ENCODE results near the gene DOCK9. TPM values are rescaled to one million over a fixed set of nuclear protein-coding genes. Genes with fewer than 3 reads are reported as not detected.
"Not testable (repeated sequence)": the region's sequence is repeated elsewhere in the genome, so short reads cannot be mapped to it uniquely, and the experiment has no call there.

Gene DOCK9
- total and polyA plus RNA-seq, 9 of the 15 experiments (the other 6 are each of a cell fraction or from before 2014, with no cell fraction given) = 3.5 to 25.3 (median 16.7) TPM

DNA sequence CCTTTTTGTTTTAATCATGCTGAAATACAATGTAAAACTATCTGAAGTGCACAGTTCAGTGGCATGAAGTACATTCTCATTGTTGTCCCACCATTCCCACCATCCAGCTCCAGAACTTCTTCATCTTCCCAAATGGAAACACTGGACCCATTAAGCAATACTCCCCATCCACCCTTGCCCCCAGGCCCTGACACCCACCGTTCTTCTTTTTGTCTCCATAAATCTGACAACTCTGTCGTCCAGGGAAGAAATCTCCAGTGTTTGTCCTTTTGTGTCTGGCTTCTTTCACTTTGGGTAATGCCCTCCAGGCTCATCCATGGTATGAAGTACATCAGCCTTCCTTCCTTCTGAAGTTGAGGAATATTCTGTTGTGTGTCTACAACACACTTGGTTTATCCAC, 222.7 kb downstream of the DOCK9 start:
- CTCF ChIA-PET (ENCODE audit: low intra/inter-chr PET ratio) = no interaction called here
- H3K36me3 ChIP-seq (ENCODE audit: control insufficient read depth, insufficient read depth, low read length) = no peaks in the 10 kb centered on the region
- H3K27me3 ChIP-seq (ENCODE audit: control insufficient read depth in 2 of 2, insufficient read depth in 2 of 2, low read length in 2 of 2) = peaks cover 4 to 40% of the 10 kb centered on the region in 2 experiments; a peak in 4 of 5 replicates
- DNase-seq (ENCODE audit: extremely low read depth in 1 of 4, low spot score in 3 of 4) = no peak
- no peaks in the 10 kb centered on the region for H3K9me1 ChIP-seq (ENCODE audit: control insufficient read depth, insufficient read depth, low read length)
- no peak overlapping the region for H3K9ac ChIP-seq (ENCODE audit: insufficient read depth in 1 of 2, low read depth in 2 of 2, low read length in 2 of 2)
- no peaks in the 10 kb centered on the region for H4K20me1 ChIP-seq (replicated peaks; ENCODE audit: control insufficient read depth, insufficient read depth, low read length)
- H2AFZ ChIP-seq (ENCODE audit: low read depth, low read length) = no peak overlapping the region
- no peak for FAIRE-seq
- no peak overlapping the region for H3K27ac ChIP-seq (ENCODE audit: extremely low read depth, low read depth, low read length)
- intact Hi-C loops (cut with micrococcal nuclease) = no loop called here
- no peak overlapping the region for H3K4me2 ChIP-seq (ENCODE audit: insufficient read depth, low read length)
- no TSS peak for BruUV-seq (replicated peaks)
- no peak for ATAC-seq
- in situ Hi-C loops (cut with MboI) = no loop called here
- H3K9me3 ChIP-seq (replicated peaks; ENCODE audit: control insufficient read depth, insufficient read depth, low read depth, low read length) = no peaks in the 10 kb centered on the region
- H3K4me1 ChIP-seq (replicated peaks in 1 of 2; ENCODE audit: control insufficient read depth in 2 of 2, insufficient read depth in 2 of 2, low read length in 2 of 2) = peaks cover 0 to 4% of the 10 kb centered on the region in 2 experiments; a peak in 1 of 5 replicates
- H3K79me2 ChIP-seq (ENCODE audit: control insufficient read depth, insufficient read depth, low read length) = no peaks in the 10 kb centered on the region
- no peak for TF ChIP-seq SREBF1 (IDR thresholded peaks at IDR 0.05; ENCODE audit: borderline replicate concordance, low read depth, low read length)
- no peak for TF ChIP-seq NBN (IDR thresholded peaks at IDR 0.05; ENCODE audit: low read depth)
- TF ChIP-seq GABPB1 (CRISPR knock-in tag; IDR thresholded peaks at IDR 0.05) = no peak
- no peak for TF ChIP-seq RFX7 (CRISPR knock-in tag; IDR thresholded peaks at IDR 0.05)
- no peak for TF ChIP-seq ZNF143 (CRISPR knock-in tag; IDR thresholded peaks at IDR 0.05)
- TF ChIP-seq TARDBP (IDR thresholded peaks at IDR 0.05) = no peak
- TF ChIP-seq THRAP3 (IDR thresholded peaks at IDR 0.05; ENCODE audit: borderline replicate concordance) = no peak
- WGBS (ENCODE audit: insufficient coverage, low coverage, missing lambda C conversion rate) = 0% methylated on average over 2 of the region's 2 CpGs
- no peak overlapping the region for H3K4me3 ChIP-seq
- POLR2A ChIA-PET = no interaction called here

- H3K9me1 ChIP-seq (ENCODE audit: control insufficient read depth, insufficient read depth, low read length); H3K4me1 ChIP-seq (replicated peaks in 1 of 2; ENCODE audit: control insufficient read depth in 2 of 2, insufficient read depth in 2 of 2, low read length in 2 of 2); POLR2A ChIA-PET; H3K79me2 ChIP-seq (ENCODE audit: control insufficient read depth, insufficient read depth, low read length); BruUV-seq (replicated peaks); H3K9ac ChIP-seq (ENCODE audit: insufficient read depth in 1 of 2, low read depth in 2 of 2, low read length in 2 of 2); CTCF ChIA-PET (ENCODE audit: low intra/inter-chr PET ratio); H3K4me2 ChIP-seq (ENCODE audit: insufficient read depth, low read length); in situ Hi-C loops (cut with MboI); H2AFZ ChIP-seq (ENCODE audit: low read depth, low read length); H3K9me3 ChIP-seq (replicated peaks; ENCODE audit: control insufficient read depth, insufficient read depth, low read depth, low read length); H3K27ac ChIP-seq (ENCODE audit: extremely low read depth, low read depth, low read length); intact Hi-C loops (cut with micrococcal nuclease); H3K36me3 ChIP-seq (ENCODE audit: control insufficient read depth, insufficient read depth, low read length); ATAC-seq; H3K4me3 ChIP-seq; DNase-seq (ENCODE audit: extremely low read depth in 1 of 4, low spot score in 3 of 4); H4K20me1 ChIP-seq (replicated peaks; ENCODE audit: control insufficient read depth, insufficient read depth, low read length); FAIRE-seq: not testable (repeated sequence)
- TF ChIP-seq ZNF146 (CRISPR knock-in tag; IDR thresholded peaks at IDR 0.05; ENCODE audit: unreplicated experiment) = peak; percentile 78
- peaks cover 4 to 33% of the 10 kb centered on the region in 2 experiments; a peak in 4 of 5 replicates for H3K27me3 ChIP-seq (ENCODE audit: control insufficient read depth in 2 of 2, insufficient read depth in 2 of 2, low read length in 2 of 2)
- WGBS (ENCODE audit: insufficient coverage, low coverage, missing lambda C conversion rate) = 2% methylated on average over 4 of the region's 4 CpGs
Measured at GRCh38 chr13:98754468-98754867, 223.4 kb downstream of the DOCK9 start.

Data from K562 (cell line).